GM12891 (cell line): ENCODE results near the gene DSCAM.
"Not testable (repeated sequence)": the region's sequence is repeated elsewhere in the genome, so short reads cannot be mapped to it uniquely, and the experiment has no call there.

Source experiments
- DNase-seq: peaks from one replicate; pipeline ENCODE4 v3.0.0; 2011; ENCODE audit warnings: low spot score; ENCODE audit not compliant: insufficient read length
- FAIRE-seq: peaks from 2 replicates; lab custom pipeline; 2011; peaks lifted over from hg19 to GRCh38; lab: Jason Lieb, UNC
- PAX5 ChIP-seq: IDR thresholded peaks from 2 replicates; pipeline ENCODE4 v1.6.1; 2011; ENCODE audit warnings: low read length, moderate library complexity, mild to moderate bottlenecking; ENCODE audit not compliant: insufficient read depth, severe bottlenecking
- POLR2A ChIP-seq: IDR thresholded peaks from 2 replicates; pipeline ENCODE4 v1.6.1; 2011; ENCODE audit warnings: low read depth, low read length, control low read depth
- POLR2AphosphoS5 ChIP-seq: IDR thresholded peaks from 2 replicates; pipeline ENCODE4 v1.6.1; 2011; ENCODE audit warnings: low read depth, low read length, control low read depth
- POU2F2 ChIP-seq: IDR thresholded peaks from 2 replicates; pipeline ENCODE4 v1.6.1; 2011; ENCODE audit warnings: low read depth, mild to moderate bottlenecking, control low read depth, low read length, moderate library complexity
- SPI1 ChIP-seq: IDR thresholded peaks from 2 replicates; pipeline ENCODE4 v1.6.1; 2011; ENCODE audit warnings: low read depth, low read length, control low read depth
- TAF1 ChIP-seq: IDR thresholded peaks from 2 replicates; pipeline ENCODE4 v1.6.1; 2011; ENCODE audit warnings: low read depth, low read length, control low read depth

DSCAM gene

DNA sequence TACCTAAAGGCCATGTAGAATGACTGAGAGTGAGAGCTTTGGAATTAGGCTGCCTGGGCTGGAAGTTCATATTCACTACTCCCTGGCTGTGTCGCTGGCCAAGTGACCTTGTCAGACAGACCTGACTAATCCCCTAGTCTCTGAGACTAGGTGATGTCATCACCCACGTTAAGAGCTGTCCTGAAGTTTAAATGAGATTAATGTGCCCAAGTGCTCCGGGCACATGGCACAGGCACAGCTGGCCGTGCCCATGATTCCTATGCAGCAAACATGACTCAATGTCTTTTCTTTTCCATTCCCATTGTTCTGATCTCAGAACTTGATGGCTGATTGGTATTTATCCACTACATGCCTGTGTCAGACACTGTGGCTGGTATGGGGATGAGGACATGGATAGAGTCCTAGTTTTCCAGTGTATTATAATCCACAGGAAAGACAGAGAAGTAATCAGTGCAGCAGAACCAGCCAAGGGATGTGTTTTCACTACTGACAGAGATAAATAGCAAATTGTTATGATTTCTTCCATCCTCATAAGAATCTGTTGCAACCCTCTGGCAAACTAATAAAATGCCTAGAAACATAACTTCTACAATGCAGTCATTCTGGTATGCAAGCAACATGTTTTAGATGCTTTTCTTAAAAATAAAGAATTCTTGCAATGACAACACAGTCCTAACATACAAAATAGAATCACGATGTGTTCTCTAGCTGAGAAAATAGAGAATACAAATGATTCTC lies 798.8 kb downstream of the DSCAM start:
- TF ChIP-seq TAF1, result no peak
- TF ChIP-seq SPI1, result no peak
- TF ChIP-seq POU2F2, result no peak
- no peak for TF ChIP-seq POLR2A
- no peak for TF ChIP-seq PAX5
- no peak for TF ChIP-seq POLR2AphosphoS5
- no peak for FAIRE-seq
- no peak for DNase-seq

DNA sequence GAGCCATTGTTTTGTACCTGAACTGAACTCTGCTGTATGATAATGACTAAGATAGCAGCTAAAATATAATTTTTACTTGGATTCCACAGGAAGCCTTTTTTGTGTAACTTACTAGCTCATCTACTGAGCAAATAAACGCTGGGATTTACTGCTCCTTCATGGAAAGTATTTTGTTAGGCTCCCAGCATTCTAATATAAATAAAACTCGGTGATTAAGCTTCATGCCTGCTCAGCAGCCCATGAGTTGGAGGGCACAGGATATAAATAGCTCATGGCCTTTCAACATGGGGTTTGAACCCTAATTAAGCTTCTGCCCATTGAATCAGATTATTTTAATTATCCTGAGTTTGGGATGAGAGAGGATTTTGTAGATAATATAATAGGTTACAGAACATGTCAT lies 799.7 kb downstream of the DSCAM start:
- DNase-seq (no peak), FAIRE-seq (no peak)
- no peak for TF ChIP-seq POLR2A
- TF ChIP-seq PAX5, result no peak
- no peak for TF ChIP-seq TAF1
- TF ChIP-seq POU2F2, result no peak
- no peak for TF ChIP-seq POLR2AphosphoS5
- TF ChIP-seq SPI1, result no peak

DNA sequence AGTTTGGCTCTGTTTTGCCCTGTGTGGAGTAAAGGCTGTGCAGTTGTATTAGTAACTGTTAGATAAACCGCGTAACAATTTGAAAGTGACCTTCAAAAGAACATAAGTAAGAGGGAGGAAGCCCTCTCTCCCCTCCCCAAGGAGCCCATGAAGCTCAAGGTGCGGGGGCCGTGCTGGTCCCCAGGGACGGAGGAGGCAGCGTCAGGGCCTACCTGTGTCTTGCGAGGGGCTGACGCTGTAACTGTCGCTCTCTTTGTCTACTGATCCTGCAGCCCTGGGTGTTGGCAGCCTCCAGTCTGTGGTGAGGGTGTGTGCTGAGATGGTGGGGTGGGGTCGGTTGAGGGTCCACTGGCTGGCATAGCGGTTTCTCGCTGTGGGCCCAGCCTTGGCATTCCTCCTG lies 803.1 kb downstream of the DSCAM start:
- no peak for DNase-seq
- TF ChIP-seq SPI1, result no peak
- no peak for TF ChIP-seq POU2F2
- TF ChIP-seq POLR2AphosphoS5, result no peak
- no peak for TF ChIP-seq PAX5
- no peak for TF ChIP-seq POLR2A
- TF ChIP-seq TAF1, result no peak
- FAIRE-seq, result no peak

DNA sequence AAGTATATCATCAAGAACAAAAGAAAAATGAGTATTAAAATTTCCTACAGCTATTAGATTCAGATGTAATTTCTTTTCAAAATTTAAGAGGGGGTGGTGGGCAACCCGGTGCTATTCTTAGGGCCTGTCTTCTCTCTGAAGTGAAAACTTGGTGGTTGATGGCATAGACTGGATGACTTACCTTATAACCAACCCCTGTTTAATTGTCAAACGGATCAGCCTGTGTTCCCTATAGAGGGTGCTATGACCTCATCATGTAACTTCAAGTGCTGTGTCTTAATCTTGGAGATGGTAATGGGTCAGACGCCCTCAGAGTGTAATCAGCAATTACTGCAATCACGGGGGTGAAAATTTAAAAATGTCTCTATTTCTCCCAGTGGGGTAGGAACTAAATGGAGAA lies 803.5 kb downstream of the DSCAM start:
- TF ChIP-seq PAX5 (no peak), POLR2AphosphoS5 (no peak), SPI1 (no peak), POLR2A (no peak), POU2F2 (no peak), TAF1 (no peak)
- FAIRE-seq (no peak), DNase-seq (no peak)

DNA sequence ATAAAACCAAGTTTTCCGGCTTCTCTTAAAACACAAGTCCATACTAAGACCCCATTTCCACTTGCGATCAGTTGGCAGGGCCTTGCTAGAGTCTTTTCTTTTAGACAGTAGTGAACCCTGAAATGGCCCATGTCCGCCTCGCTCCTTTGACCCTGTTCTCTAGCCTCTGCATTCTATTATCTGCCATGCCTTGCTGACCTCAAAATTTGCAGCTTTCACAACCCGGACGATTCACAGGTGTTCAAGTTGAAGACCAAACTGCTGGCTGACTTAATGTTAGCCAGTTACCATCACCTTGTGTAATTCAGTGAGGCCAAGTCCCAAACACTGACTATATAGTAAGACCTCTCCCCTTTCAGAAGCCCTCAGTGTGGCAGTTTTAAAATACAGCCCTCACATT lies 805.5 kb downstream of the DSCAM start:
- TF ChIP-seq SPI1, result no peak
- TF ChIP-seq POLR2A, result no peak
- no peak for TF ChIP-seq POU2F2
- TF ChIP-seq POLR2AphosphoS5, result no peak
- no peak for TF ChIP-seq TAF1
- TF ChIP-seq PAX5, result no peak
- DNase-seq, result no peak
- no peak for FAIRE-seq

DNA sequence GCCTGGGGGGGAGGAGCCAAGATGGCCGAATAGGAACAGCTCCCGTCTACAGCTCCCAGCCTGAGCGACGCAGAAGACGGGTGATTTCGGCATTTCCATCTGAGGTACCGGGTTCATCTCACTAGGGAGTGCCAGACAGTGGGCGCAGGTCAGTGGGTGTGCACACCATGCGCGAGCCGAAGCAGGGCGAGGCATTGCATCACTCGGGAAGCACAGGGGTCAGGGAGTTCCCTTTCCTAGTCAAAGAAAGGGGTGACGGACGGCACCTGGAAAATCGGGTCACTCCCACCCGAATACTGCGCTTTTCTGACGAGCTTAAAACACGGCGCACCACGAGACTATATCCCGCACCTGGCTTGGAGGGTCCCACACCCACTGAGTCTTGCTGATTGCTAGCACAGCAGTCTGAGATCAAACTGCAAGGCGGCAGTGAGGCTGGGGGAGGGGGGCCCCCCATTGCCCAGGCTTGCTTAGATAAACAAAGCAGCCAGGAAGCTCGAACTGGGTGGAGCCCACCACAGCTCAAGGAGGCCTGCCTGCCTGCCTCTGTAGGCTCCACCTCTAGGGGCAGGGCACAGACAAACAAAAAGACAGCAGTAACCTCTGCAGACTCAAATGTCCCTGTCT lies 813.7 kb downstream of the DSCAM start:
- DNase-seq, result not testable (repeated sequence)

DNA sequence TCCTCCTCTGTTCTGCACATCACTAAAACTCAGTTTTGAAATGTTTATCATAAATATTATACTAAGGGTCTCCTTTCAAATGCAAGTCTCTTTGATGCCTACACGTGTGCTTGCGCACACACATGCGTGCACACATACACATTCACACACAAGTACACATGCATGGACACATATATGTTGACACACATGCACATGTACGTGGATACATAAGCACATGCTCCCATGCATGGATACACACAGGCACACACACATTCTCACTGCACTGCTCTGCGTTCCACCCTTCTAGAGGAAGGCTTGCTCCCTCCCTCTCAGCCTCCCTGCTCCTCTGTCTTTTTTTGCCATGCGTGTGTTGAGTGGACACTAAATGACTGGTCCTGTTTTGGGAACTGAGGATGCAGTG lies 817.1 kb downstream of the DSCAM start:
- DNase-seq (no peak), FAIRE-seq (no peak)
- TF ChIP-seq POLR2A, result no peak
- no peak for TF ChIP-seq TAF1
- TF ChIP-seq SPI1, result no peak
- no peak for TF ChIP-seq PAX5
- no peak for TF ChIP-seq POLR2AphosphoS5

More for the DNA sequence above, 813.7 kb downstream of the DSCAM start:
- FAIRE-seq, result not testable (repeated sequence)

DNA sequence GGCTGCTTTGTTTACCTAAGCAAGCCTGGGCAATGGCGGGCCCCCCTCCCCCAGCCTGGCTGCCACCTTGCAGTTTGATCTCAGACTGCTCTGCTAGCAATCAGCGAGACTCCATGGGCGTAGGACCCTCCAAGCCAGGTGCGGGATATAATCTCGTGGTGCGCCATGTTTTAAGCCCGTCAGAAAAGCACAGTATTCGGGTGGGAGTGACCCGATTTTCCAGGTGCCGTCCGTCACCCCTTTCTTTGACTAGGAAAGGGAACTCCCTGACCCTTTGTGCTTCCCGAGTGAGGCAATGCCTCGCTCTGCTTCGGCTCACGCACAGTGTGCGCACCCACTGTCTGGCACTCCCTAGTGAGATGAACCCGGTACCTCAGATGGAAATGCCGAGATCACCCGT lies 818.6 kb downstream of the DSCAM start:
- FAIRE-seq, DNase-seq: not testable (repeated sequence)

DNA sequence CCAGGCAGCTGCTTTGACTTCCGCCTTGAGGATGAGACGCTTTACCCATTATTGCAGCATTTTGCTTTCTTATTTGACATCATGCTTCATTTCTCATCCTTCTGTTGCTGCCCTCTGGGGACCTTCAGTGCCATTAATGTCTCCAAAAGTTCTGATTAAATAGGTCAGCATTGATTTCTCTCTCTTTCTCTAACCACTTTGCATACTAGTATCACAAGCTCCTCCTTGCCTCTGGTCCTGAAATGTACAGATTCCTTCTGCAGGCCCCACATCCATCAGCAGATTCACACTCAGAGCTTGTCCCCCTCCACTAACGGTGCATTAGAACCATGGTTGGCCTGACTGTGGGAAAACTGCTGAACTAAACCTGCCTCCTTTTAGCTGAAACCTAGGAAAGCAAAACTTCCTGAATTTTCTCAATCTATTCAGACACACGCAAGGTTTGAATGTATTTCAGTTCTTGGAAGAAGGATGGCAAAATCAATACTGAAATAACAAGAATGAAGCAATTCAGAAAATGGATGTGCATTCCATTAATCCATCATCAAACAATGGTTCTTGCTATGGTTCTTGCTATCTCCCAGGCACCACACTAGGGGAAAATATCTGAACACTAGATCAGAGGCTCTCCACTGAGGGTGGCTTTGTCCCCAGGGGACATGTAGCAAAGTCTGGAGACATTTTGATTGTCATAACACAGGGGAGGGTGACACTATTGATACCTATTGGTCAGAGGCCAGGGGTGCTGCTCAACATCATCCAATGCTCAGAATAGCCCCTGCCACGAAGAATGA lies 825.2 kb downstream of the DSCAM start:
- no peak for TF ChIP-seq POLR2AphosphoS5
- no peak for TF ChIP-seq POLR2A
- no peak for TF ChIP-seq POU2F2
- no peak for TF ChIP-seq PAX5
- TF ChIP-seq SPI1, result no peak
- no peak for TF ChIP-seq TAF1
- no peak for FAIRE-seq
- no peak for DNase-seq

DNA sequence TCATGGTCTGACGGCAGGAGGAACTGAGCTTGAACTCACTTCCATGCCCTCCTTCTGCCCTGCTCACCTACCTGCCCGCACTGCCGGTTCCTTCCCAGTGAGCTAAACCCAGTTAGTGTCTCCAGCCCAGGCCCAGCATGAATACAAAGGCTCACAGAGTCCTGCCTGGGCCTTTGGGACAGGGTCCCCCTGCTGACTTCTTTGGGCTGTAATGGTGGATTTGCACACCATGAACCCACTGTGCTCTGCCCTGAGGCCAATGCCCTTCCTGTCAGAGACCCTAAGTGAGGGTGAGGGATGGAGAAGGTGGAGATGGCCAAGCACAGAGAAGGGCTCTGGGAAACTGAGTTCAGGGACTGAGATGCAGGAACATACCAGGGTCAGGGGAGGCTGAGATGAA lies 826.3 kb downstream of the DSCAM start:
- TF ChIP-seq POLR2A (no peak), POLR2AphosphoS5 (no peak), TAF1 (no peak), SPI1 (no peak), POU2F2 (no peak), PAX5 (no peak)
- DNase-seq (no peak), FAIRE-seq (no peak)

DNA sequence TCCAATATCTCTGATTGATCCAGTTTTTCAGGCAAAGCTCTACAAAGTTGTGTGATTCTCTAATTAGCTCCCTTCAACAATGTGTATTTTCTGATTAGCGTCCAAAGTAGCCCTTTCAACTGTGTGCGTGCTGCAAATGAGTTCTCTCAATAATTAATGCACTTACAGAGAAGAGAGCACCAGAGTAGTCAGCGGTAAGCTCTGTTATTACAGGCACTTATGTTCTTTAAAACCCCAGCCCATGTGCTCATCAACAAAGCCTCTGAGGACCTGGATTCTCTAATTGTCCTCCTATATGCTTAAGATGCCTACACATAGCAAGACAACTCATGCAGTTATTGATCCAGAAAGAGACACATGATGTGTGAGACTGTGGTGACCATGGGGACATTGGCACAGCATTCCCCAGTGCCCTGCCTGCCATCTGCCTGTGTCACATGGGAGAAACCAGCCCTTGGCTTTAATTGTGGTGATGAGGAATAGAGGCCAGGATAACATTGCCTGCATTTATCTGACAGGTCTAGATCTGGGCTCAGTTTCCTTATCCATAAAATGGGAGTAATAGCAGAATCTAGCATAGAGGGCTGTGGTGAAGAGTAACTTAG lies 828.0 kb downstream of the DSCAM start:
- no peak for DNase-seq
- TF ChIP-seq SPI1 (no peak), POLR2AphosphoS5 (no peak), PAX5 (no peak), POU2F2 (no peak), POLR2A (no peak), TAF1 (no peak)
- FAIRE-seq, result no peak
